Liver (tissue), 9 donors: ENCODE measurements around the gene FAM120B. TPM values are rescaled to one million over a fixed set of nuclear protein-coding genes. Genes with fewer than 3 reads are reported as not detected.

ENCODE experiments used
- DNase-seq: peaks from one replicate; pipeline ENCODE4 v3.0.0-alpha.2; 2017; ENCODE audit warnings: low spot score
- H3K27ac ChIP-seq, 2 donors: one replicate each; pipeline ENCODE4 v1.7.0; 2013; ENCODE audit warnings: inconsistent platforms in 2 of 2, low read length in 2 of 2, control low read depth in 1 of 2, low read depth in 1 of 2, mild to moderate bottlenecking in 1 of 2
- H3K27me3 ChIP-seq, 4 donors: one replicate each; pipeline versions ENCODE4 v1.6.1 to v1.7.0; 2013; ENCODE audit warnings: low read length in 3 of 4, inconsistent platforms in 1 of 4, mild to moderate bottlenecking in 1 of 4, moderate library complexity in 1 of 4; ENCODE audit not compliant: control insufficient read depth in 4 of 4, insufficient read depth in 4 of 4
- H3K36me3 ChIP-seq, 4 donors: one replicate each; pipeline versions ENCODE4 v1.6.1 to v1.7.0; 2013; ENCODE audit warnings: low read length in 3 of 4, mild to moderate bottlenecking in 3 of 4, low read depth in 1 of 4, moderate library complexity in 1 of 4; ENCODE audit not compliant: control insufficient read depth in 4 of 4, insufficient read depth in 3 of 4
- H3K4me1 ChIP-seq, 4 donors: one replicate each; pipeline versions ENCODE4 v1.6.1 to v1.7.0; 2013; ENCODE audit warnings: low read length in 3 of 4, mild to moderate bottlenecking in 3 of 4, moderate library complexity in 1 of 4; ENCODE audit not compliant: control insufficient read depth in 4 of 4, insufficient read depth in 4 of 4
- H3K4me3 ChIP-seq, 3 donors: one replicate each; pipeline versions ENCODE4 v1.6.1 to v1.7.0; 2013; ENCODE audit warnings: low read length in 3 of 3, control low read depth in 1 of 3, low read depth in 1 of 3, mild to moderate bottlenecking in 1 of 3
- H3K9ac ChIP-seq, 2 donors: one replicate each; pipeline ENCODE4 v1.7.0; 2013; ENCODE audit warnings: low read length in 2 of 2, mild to moderate bottlenecking in 2 of 2, moderate library complexity in 2 of 2, control low read depth in 1 of 2, low read depth in 1 of 2
- H3K9me3 ChIP-seq, 4 donors: one replicate each; pipeline versions ENCODE4 v1.6.1 to v1.7.0; 2013; ENCODE audit warnings: low read length in 3 of 4; ENCODE audit not compliant: control insufficient read depth in 4 of 4
- ATF3 ChIP-seq: IDR thresholded peaks from 2 replicates; pipeline ENCODE4 v1.6.1; 2016; ENCODE audit warnings: antibody characterized with exemption
- CTCF ChIP-seq: fragments of 150-350 bp; IDR thresholded peaks from 2 replicates; pipeline ENCODE4 v1.5.1; 2017; ENCODE audit warnings: improper control_type of control experiment, low read depth, low read length; ENCODE audit not compliant: missing input control
- EGR1 ChIP-seq, 2 donors: IDR thresholded peaks; 2 replicates each; pipeline ENCODE4 v1.6.1; 2016 to 2018; ENCODE audit warnings: antibody characterized with exemption in 2 of 2, low read depth in 2 of 2
- FOXA1 ChIP-seq: IDR thresholded peaks from 2 replicates; pipeline ENCODE4 v1.6.1; 2016; ENCODE audit warnings: antibody characterized with exemption
- FOXA2 ChIP-seq: IDR thresholded peaks from 2 replicates; pipeline ENCODE4 v1.6.1; 2016; ENCODE audit warnings: antibody characterized with exemption
- GABPA ChIP-seq, 2 donors: IDR thresholded peaks in 1 of 2; conservative IDR thresholded peaks in 1 of 2; 2 replicates each; pipeline ENCODE4 v1.6.1; 2016; ENCODE audit warnings: antibody characterized with exemption in 2 of 2, mild to moderate bottlenecking in 1 of 2, moderate library complexity in 1 of 2
- HNF4A ChIP-seq, 2 donors: conservative IDR thresholded peaks; 2 replicates each; pipeline ENCODE4 v1.6.1; 2016; ENCODE audit warnings: antibody characterized with exemption in 2 of 2, mild to moderate bottlenecking in 2 of 2
- HNF4G ChIP-seq: IDR thresholded peaks from 2 replicates; pipeline ENCODE4 v1.6.1; 2016; ENCODE audit warnings: antibody characterized with exemption
- JUND ChIP-seq, 2 donors: IDR thresholded peaks; 2 replicates each; pipeline ENCODE4 v1.6.1; 2016; ENCODE audit warnings: antibody characterized with exemption in 2 of 2
- NR2F2 ChIP-seq: IDR thresholded peaks from 2 replicates; pipeline ENCODE4 v1.6.1; 2016; ENCODE audit warnings: antibody characterized with exemption
- RAD21 ChIP-seq, 2 donors: IDR thresholded peaks; 2 replicates each; pipeline ENCODE4 v1.6.1; 2016; ENCODE audit warnings: antibody characterized with exemption in 2 of 2, mild to moderate bottlenecking in 2 of 2
- REST ChIP-seq: IDR thresholded peaks from 2 replicates; pipeline ENCODE4 v1.6.1; 2016; ENCODE audit warnings: antibody characterized with exemption, mild to moderate bottlenecking
- RXRA ChIP-seq, 2 donors: IDR thresholded peaks; 2 replicates each; pipeline ENCODE4 v1.6.1; 2017 to 2018; ENCODE audit warnings: antibody characterized with exemption in 2 of 2, mild to moderate bottlenecking in 1 of 2
- SP1 ChIP-seq: IDR thresholded peaks from 2 replicates; pipeline ENCODE4 v1.6.1; 2018; ENCODE audit warnings: antibody characterized with exemption, mild to moderate bottlenecking
- TAF1 ChIP-seq: conservative IDR thresholded peaks from 2 replicates; pipeline ENCODE4 v1.6.1; 2016; ENCODE audit warnings: antibody characterized with exemption, mild to moderate bottlenecking
- YY1 ChIP-seq: IDR thresholded peaks from 2 replicates; pipeline ENCODE4 v1.6.1; 2016; ENCODE audit warnings: antibody characterized with exemption, mild to moderate bottlenecking
- ZBTB33 ChIP-seq: IDR thresholded peaks from 2 replicates; pipeline ENCODE4 v1.6.1; 2016; ENCODE audit warnings: antibody characterized with exemption
- WGBS: extraction: QIAGEN DNeasy Blood & Tissue Kit; methylation state at CpG from one replicate; pipeline ENCODE4 v1.1.7; 2013; 5-methylcytosine and 5-hydroxymethylcytosine counted together
- polyA plus RNA-seq, 2 donors: library from polyadenylated mRNA; stranded (reverse) in 1 of 2; unstranded in 1 of 2; fragments of 200-250 nt in 1 of 2; fragments of >200 nt in 1 of 2; fragmentation: Nextera tagmentation in 1 of 2; extraction: Ambion mirVana in 1 of 2; gene quantifications; one replicate each; pipeline versions ENCODE4 v1.2.1 to v1.2.3, GENCODE V29; 2013 to 2015
- total RNA-seq, 2 donors: library from RNA; depleted of rRNA; stranded (reverse); fragments of >200 nt; gene quantifications; one replicate each; pipeline ENCODE4 v1.2.3, GENCODE V29; 2014
- donor health status: healthy.
- donor health status: healthy.
- donor health status: healthy.
- donor health status: healthy.
- donor health status: healthy.

The FAM120B gene
- total and polyA plus RNA-seq, 4 donors, result 6.0 to 11.1 (median 9.1) TPM

- Histone ChIP-seq H3K36me3 (no peaks in the 10 kb centered on the region), H3K27me3 (no peaks in the 10 kb centered on the region), H3K4me1 (no peaks in the 10 kb centered on the region), H3K27ac (no peak overlapping the region), H3K9ac (no peak overlapping the region), H3K4me3 (no peak overlapping the region), H3K9me3 (no peaks in the 10 kb centered on the region)
- 89% methylated on average over 6 of the region's 6 CpGs for WGBS
- TF ChIP-seq RAD21 (IDR thresholded peaks at IDR 0.05) (no peak), JUND (IDR thresholded peaks at IDR 0.05) (no peak), SP1 (no peak), EGR1 (IDR thresholded peaks at IDR 0.05; ENCODE audit: low read depth in 2 of 2) (no peak), ZBTB33 (no peak), RXRA (IDR thresholded peaks at IDR 0.05) (no peak), ATF3 (no peak), YY1 (no peak), HNF4G (no peak), TAF1 (no peak), HNF4A (conservative IDR thresholded peaks at IDR 0.05) (no peak), FOXA2 (no peak)
- no peak for DNase-seq
Measured at GRCh38 chr6:170258407-170258806, 48.2 kb upstream of the FAM120B start.

GRCh38 chr6:170259278-170259677 lies 47.3 kb upstream of the FAM120B start:
- TF ChIP-seq HNF4G, result no peak
- no peak for TF ChIP-seq YY1
- no peak for TF ChIP-seq GABPA (IDR thresholded peaks at IDR 0.05 in 1 of 2, conservative IDR thresholded peaks at IDR 0.05 in 1 of 2)
- no peak for TF ChIP-seq EGR1 (IDR thresholded peaks at IDR 0.05; ENCODE audit: low read depth in 2 of 2)
- no peak for TF ChIP-seq HNF4A (conservative IDR thresholded peaks at IDR 0.05)
- no peak for TF ChIP-seq ZBTB33
- no peak for TF ChIP-seq FOXA2
- TF ChIP-seq FOXA1, result no peak
- no peak for TF ChIP-seq RAD21 (IDR thresholded peaks at IDR 0.05)
- no peak for TF ChIP-seq JUND (IDR thresholded peaks at IDR 0.05)
- TF ChIP-seq NR2F2, result no peak
- no peak for TF ChIP-seq TAF1
- TF ChIP-seq REST, result no peak
- no peak for TF ChIP-seq CTCF
- TF ChIP-seq ATF3, result no peak
- 67% methylated on average over 5 of the region's 5 CpGs for WGBS
- Histone ChIP-seq H3K4me1 (no peaks in the 10 kb centered on the region), H3K9me3 (no peaks in the 10 kb centered on the region), H3K27me3 (no peaks in the 10 kb centered on the region), H3K27ac (no peak overlapping the region), H3K9ac (no peak overlapping the region), H3K36me3 (no peaks in the 10 kb centered on the region), H3K4me3 (no peak overlapping the region)
- no peak for DNase-seq
